ENCODE data around the gene CCDC3. TPM values are rescaled to one million over a fixed set of nuclear protein-coding genes. Genes with fewer than 3 reads are reported as not detected.

CCDC3 gene
- total RNA-seq, 1 donor from 2014 or later = 12.8 TPM

DNA sequence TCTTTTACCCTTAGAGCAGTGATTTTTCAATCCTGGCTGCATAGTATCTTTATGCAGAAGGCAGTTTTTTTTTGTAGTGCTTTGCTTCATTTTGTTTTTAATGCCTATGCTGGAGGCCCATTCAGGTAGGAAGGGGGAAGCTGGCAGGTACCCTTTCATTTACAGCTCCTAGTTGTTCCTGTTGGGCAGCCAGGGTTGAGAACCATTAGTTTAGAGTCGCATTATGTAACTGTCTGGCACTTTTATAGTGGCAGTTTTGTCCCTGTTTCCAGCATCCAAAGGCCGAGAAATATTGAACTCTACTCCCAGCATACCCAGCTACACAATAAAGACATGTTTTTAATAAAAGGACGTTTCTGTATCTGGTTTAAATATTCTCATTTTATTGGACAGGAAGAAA is 110.6 kb downstream of the CCDC3 start:
- H3K4me1 ChIP-seq = peaks cover 19% of the 10 kb centered on the region
- TF ChIP-seq CTCF (IDR thresholded peaks at IDR 0.05) = no peak
- no peak for TF ChIP-seq POLR2A (IDR thresholded peaks at IDR 0.05)
- TF ChIP-seq POLR2AphosphoS5 (IDR thresholded peaks at IDR 0.05; ENCODE audit: insufficient read depth in 1 of 2, low read depth in 1 of 2) = no peak
- no peak overlapping the region for H3K4me3 ChIP-seq
- H3K27ac ChIP-seq = no peak overlapping the region
- peak; percentile 5 to 55 for DNase-seq (ENCODE audit: extremely low spot score in 2 of 2)
- H3K36me3 ChIP-seq = no peaks in the 10 kb centered on the region
- no peaks in the 10 kb centered on the region for H3K27me3 ChIP-seq
- intact Hi-C loops (cut with DNase I) = no loop called here
- H3K9me3 ChIP-seq = peaks cover 9% of the 10 kb centered on the region

DNA sequence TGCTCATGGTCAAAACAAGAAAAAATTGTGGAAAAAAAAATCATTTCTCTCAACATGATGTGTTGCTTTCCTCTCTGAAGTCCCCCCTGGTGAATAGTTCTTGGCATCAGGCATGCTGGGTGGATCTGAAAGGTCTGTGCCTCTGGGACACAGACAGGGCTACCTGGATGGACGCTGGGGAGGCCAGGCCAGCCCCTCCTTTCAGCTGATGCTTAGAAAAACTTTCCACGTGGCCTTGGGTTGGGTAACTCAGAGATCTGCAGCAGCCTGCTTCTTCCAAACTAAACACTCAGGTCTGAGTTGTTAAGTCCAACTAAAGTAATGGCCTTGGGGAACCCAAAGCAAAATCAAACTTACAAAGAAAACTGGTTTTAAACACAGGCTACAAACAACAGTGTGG is 113.0 kb downstream of the CCDC3 start:
- DNase-seq (ENCODE audit: extremely low spot score in 2 of 2) = peak in 1 of 2 donors; percentile 22
- no peak for TF ChIP-seq POLR2A (IDR thresholded peaks at IDR 0.05)
- no peak for TF ChIP-seq CTCF (IDR thresholded peaks at IDR 0.05)
- TF ChIP-seq POLR2AphosphoS5 (IDR thresholded peaks at IDR 0.05; ENCODE audit: insufficient read depth in 1 of 2, low read depth in 1 of 2) = no peak
- H3K27ac ChIP-seq = no peak overlapping the region

GRCh38 chr10:12887780-12888179 is 113.7 kb downstream of the CCDC3 start:
- TF ChIP-seq CTCF (IDR thresholded peaks at IDR 0.05) = no peak
- no peak for TF ChIP-seq POLR2AphosphoS5 (IDR thresholded peaks at IDR 0.05; ENCODE audit: insufficient read depth in 1 of 2, low read depth in 1 of 2)
- TF ChIP-seq POLR2A (IDR thresholded peaks at IDR 0.05) = no peak
- intact Hi-C loops (cut with DNase I) = no loop called here
- Histone ChIP-seq H3K4me1 (peaks cover 19% of the 10 kb centered on the region), H3K27ac (peak overlapping the region; percentile 9), H3K27me3 (no peaks in the 10 kb centered on the region), H3K9me3 (peaks cover under 1% of the 10 kb centered on the region), H3K4me3 (no peak overlapping the region), H3K36me3 (no peaks in the 10 kb centered on the region)
- DNase-seq (ENCODE audit: extremely low spot score in 2 of 2) = no peak

More for the DNA sequence above, 113.0 kb downstream of the CCDC3 start:
- peaks cover 19% of the 10 kb centered on the region for H3K4me1 ChIP-seq
- H3K27me3 ChIP-seq = no peaks in the 10 kb centered on the region
- peaks cover 8% of the 10 kb centered on the region for H3K9me3 ChIP-seq
- intact Hi-C loops (cut with DNase I) = no loop called here
- H3K36me3 ChIP-seq = no peaks in the 10 kb centered on the region
- H3K4me3 ChIP-seq = no peak overlapping the region

- TF ChIP-seq CTCF (IDR thresholded peaks at IDR 0.05) = no peak
- no peak for TF ChIP-seq POLR2A (IDR thresholded peaks at IDR 0.05)
- TF ChIP-seq POLR2AphosphoS5 (IDR thresholded peaks at IDR 0.05; ENCODE audit: insufficient read depth in 1 of 2, low read depth in 1 of 2) = no peak
- Histone ChIP-seq H3K4me1 (peaks cover 24% of the 10 kb centered on the region), H3K27ac (no peak overlapping the region), H3K4me3 (no peak overlapping the region), H3K27me3 (no peaks in the 10 kb centered on the region), H3K36me3 (no peaks in the 10 kb centered on the region), H3K9me3 (no peaks in the 10 kb centered on the region)
- intact Hi-C loops (cut with DNase I) = no loop called here
- no peak for DNase-seq (ENCODE audit: extremely low spot score in 2 of 2)
These were observed 116.7 kb downstream of the CCDC3 start for GRCh38 chr10:12884851-12885250.

DNA sequence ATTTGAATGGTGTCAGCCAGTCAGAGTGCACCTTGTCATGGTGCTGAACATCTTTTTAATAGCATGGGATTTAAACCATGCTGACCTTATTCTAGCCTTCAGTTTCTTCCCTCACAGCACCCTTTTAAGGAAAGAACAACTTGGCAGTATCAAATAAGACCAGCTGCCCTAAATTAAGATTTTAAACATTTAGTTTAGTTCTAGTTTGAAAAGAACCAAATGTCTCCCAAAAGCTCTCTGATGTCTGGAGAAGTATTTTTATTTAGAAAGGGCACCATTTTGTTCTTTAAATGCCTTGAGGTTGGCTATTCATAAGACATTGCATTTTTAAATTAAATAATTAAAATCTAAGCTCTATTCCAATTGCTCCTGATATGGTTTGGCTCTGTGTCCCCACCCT is 121.1 kb downstream of the CCDC3 start:
- intact Hi-C loops (cut with DNase I) = no loop called here
- Histone ChIP-seq H3K27ac (peak overlapping the region; percentile 40), H3K36me3 (no peaks in the 10 kb centered on the region), H3K4me1 (peaks cover 22% of the 10 kb centered on the region), H3K4me3 (no peak overlapping the region), H3K27me3 (no peaks in the 10 kb centered on the region), H3K9me3 (no peaks in the 10 kb centered on the region)
- TF ChIP-seq POLR2A (IDR thresholded peaks at IDR 0.05) (no peak), POLR2AphosphoS5 (IDR thresholded peaks at IDR 0.05; ENCODE audit: insufficient read depth in 1 of 2, low read depth in 1 of 2) (peak in 1 of 2 donors; percentile 56)
- no peak for DNase-seq (ENCODE audit: extremely low spot score in 2 of 2)
